K562 (cell line): ENCODE measurements around the gene CORIN. TPM values are rescaled to one million over a fixed set of nuclear protein-coding genes. Genes with fewer than 3 reads are reported as not detected.

Experiments
- ATAC-seq: fragments of 200-7000 bp; cut with Tn5 transposase; 3 replicates; pipeline ENCODE4 v1.9.1; 2020; ENCODE audit warnings: moderate library complexity
- BruUV-seq: library from RNA; stranded (reverse); fragments of 400-500 nt; replicated peaks from 2 replicates; lab custom pipeline; 2021; lab: Mats Ljungman, UMichigan
- CTCF ChIA-PET: fragments of 300-600 bp; formaldehyde crosslinking; extraction: SDS; loops from one replicate; lab custom pipeline; 2021; ENCODE audit warnings: low intra/inter-chr PET ratio; lab: Yijun Ruan, JAX
- POLR2A ChIA-PET: fragments of 300-600, 350-650 bp; sonication (Branson Sonifier 250); formaldehyde crosslinking; extraction: SDS; loops from one replicate; lab custom pipeline; 2021; ENCODE audit warnings: antibody characterized with exemption, inconsistent platforms; lab: Yijun Ruan, JAX
- DNase-seq, 4 experiments: peaks; one replicate each; pipeline versions ENCODE4 v3.0.0 to v3.0.0-alpha.2; 2011 to 2018; ENCODE audit warnings: low spot score in 3 of 4, mixed read lengths in 3 of 4; ENCODE audit errors: extremely low read depth in 1 of 4
- FAIRE-seq: peaks from 2 replicates; lab custom pipeline; 2011; peaks lifted over from hg19 to GRCh38; lab: Jason Lieb, UNC
- H2AFZ ChIP-seq: 2 replicates; pipeline ENCODE4 v1.6.0; 2011; ENCODE audit warnings: low read depth, low read length, control low read depth, inconsistent platforms
- H3K27ac ChIP-seq: fragments of 200-600 bp; 3 replicates; pipeline ENCODE4 v1.8.0; 2011; ENCODE audit warnings: low read depth, mild to moderate bottlenecking, control low read depth, inconsistent platforms, low read length, moderate library complexity, mixed read lengths; ENCODE audit errors: extremely low read depth
- H3K27me3 ChIP-seq, 2 experiments: fragments of 300-600 bp in 1 of 2; 2 replicates in 1 of 2; 3 replicates in 1 of 2; pipeline versions ENCODE4 v1.6.0 to v1.8.0; 2011; ENCODE audit warnings: inconsistent platforms in 2 of 2, low read length in 2 of 2, mild to moderate bottlenecking in 1 of 2, mixed read lengths in 1 of 2, moderate library complexity in 1 of 2; ENCODE audit not compliant: control insufficient read depth in 2 of 2, insufficient read depth in 2 of 2
- H3K36me3 ChIP-seq: fragments of 300-600 bp; 3 replicates; pipeline ENCODE4 v1.8.0; 2011; ENCODE audit warnings: mild to moderate bottlenecking, low read length, inconsistent platforms; ENCODE audit not compliant: control insufficient read depth, insufficient read depth
- H3K4me1 ChIP-seq, 2 experiments: fragments of 200-600 bp in 1 of 2; replicated peaks in 1 of 2; 2 replicates in 1 of 2; 3 replicates in 1 of 2; pipeline versions ENCODE4 v1.5.1 to v1.8.0; 2011; ENCODE audit warnings: inconsistent platforms in 2 of 2, low read length in 2 of 2, mild to moderate bottlenecking in 1 of 2, mixed read lengths in 1 of 2, moderate library complexity in 1 of 2; ENCODE audit not compliant: control insufficient read depth in 2 of 2, insufficient read depth in 2 of 2
- H3K4me2 ChIP-seq: 2 replicates; pipeline ENCODE4 v1.6.1; 2011; ENCODE audit warnings: low read length, control low read depth, inconsistent platforms, mixed read lengths; ENCODE audit not compliant: insufficient read depth
- H3K4me3 ChIP-seq: fragments of 200-600 bp; sonication (generic), shearing (Covaris generic); 2 replicates; pipeline ENCODE4 v1.5.1; 2016; ENCODE audit warnings: control low read depth, inconsistent platforms
- H3K79me2 ChIP-seq: fragments of 200-600 bp; 3 replicates; pipeline ENCODE4 v1.8.0; 2011; ENCODE audit warnings: low read length, inconsistent platforms; ENCODE audit not compliant: control insufficient read depth, insufficient read depth
- H3K9ac ChIP-seq, 2 experiments: 2 replicates each; pipeline versions ENCODE4 v1.6.0 to v1.6.1; 2011; ENCODE audit warnings: low read depth in 2 of 2, low read length in 2 of 2, control low read depth in 1 of 2, inconsistent platforms in 1 of 2, mild to moderate bottlenecking in 1 of 2, mixed read lengths in 1 of 2; ENCODE audit not compliant: insufficient read depth in 1 of 2
- H3K9me1 ChIP-seq: one replicate; pipeline ENCODE4 v1.6.0; 2011; ENCODE audit warnings: inconsistent platforms, mild to moderate bottlenecking, low read length, moderate library complexity; ENCODE audit not compliant: control insufficient read depth, insufficient read depth
- H3K9me3 ChIP-seq: replicated peaks from 2 replicates; pipeline ENCODE4 v1.5.1; 2011; ENCODE audit warnings: low read depth, low read length, inconsistent platforms; ENCODE audit not compliant: control insufficient read depth, insufficient read depth
- H4K20me1 ChIP-seq: replicated peaks from 2 replicates; pipeline ENCODE4 v1.6.1; 2011; ENCODE audit warnings: low read length, inconsistent platforms, mixed read lengths; ENCODE audit not compliant: control insufficient read depth, insufficient read depth
- FOSL1 ChIP-seq: fragments of 200-800 bp; sonication (Bioruptor generic); conservative IDR thresholded peaks from 2 replicates; pipeline ENCODE4 v1.6.1; 2016; ENCODE audit warnings: missing genetic modification characterization, missing compliant biosample characterization
- MEF2A ChIP-seq: IDR thresholded peaks from 2 replicates; pipeline ENCODE4 v1.6.1; 2011; ENCODE audit warnings: low read depth, mild to moderate bottlenecking, low read length, moderate library complexity; ENCODE audit not compliant: control insufficient read depth
- NR2C2 ChIP-seq, 2 experiments: fragments of 200-800 bp in 1 of 2; sonication (Bioruptor generic) in 1 of 2; sonication (generic) in 1 of 2; formaldehyde crosslinking in 1 of 2; IDR thresholded peaks; 2 replicates each; pipeline versions ENCODE4 v1.6.1 to v1.8.0; 2016 to 2022; ENCODE audit warnings: mild to moderate bottlenecking in 1 of 2, missing compliant biosample characterization in 1 of 2, missing genetic modification characterization in 1 of 2, missing genetic modification reagents in 1 of 2
- RFX7 ChIP-seq: fragments of 250-450 bp; sonication (Bioruptor Pico); IDR thresholded peaks from 2 replicates; pipeline ENCODE4 v1.5.1; 2021; ENCODE audit warnings: mild to moderate bottlenecking
- SOX6 ChIP-seq: fragments of 450-650 bp; IDR thresholded peaks from 2 replicates; pipeline ENCODE4 v1.6.1; 2014; ENCODE audit warnings: mild to moderate bottlenecking
- TCF7 ChIP-seq: sonication (generic); IDR thresholded peaks from 2 replicates; pipeline ENCODE4 v1.6.1; 2016; ENCODE audit warnings: antibody characterized with exemption, borderline replicate concordance
- TEAD2 ChIP-seq: fragments of 450-650 bp; IDR thresholded peaks from 2 replicates; pipeline ENCODE4 v1.6.1; 2016; ENCODE audit warnings: missing genetic modification characterization, control low read depth, missing compliant biosample characterization
- in situ Hi-C: fragments of 300-500 bp; cut with MboI; formaldehyde crosslinking; loops from 4 replicates; pipeline ENCODE4 v1.15.0; 2018; ENCODE audit warnings: inconsistent platforms, mixed read lengths
- intact Hi-C: fragments of 100-400 bp; cut with micrococcal nuclease; formaldehyde crosslinking; loops from 2 replicates; pipeline ENCODE4 v1.14.2; 2022
- polyA plus RNA-seq, 8 experiments: library from polyadenylated mRNA; depleted of rRNA in 4 of 8; stranded (reverse) in 5 of 8; unstranded in 3 of 8; fragments of >200 nt; fragmentation: Nextera tagmentation in 2 of 8; fragmentation: Illumina TruSeq in 1 of 8; extraction: Ambion mirVana in 2 of 8; extraction: Trizol in 1 of 8; gene quantifications; 2 replicates each; pipeline versions ENCODE4 v1.2.1 to v1.2.3, GENCODE V29; 2011 to 2014; ENCODE audit warnings: inconsistent platforms in 1 of 8, missing spikeins in 1 of 8
- total RNA-seq, 7 experiments: library from RNA; depleted of rRNA in 6 of 7; stranded (reverse); fragments of >200 nt in 6 of 7; fragmentation: Illumina TruSeq in 2 of 7; extraction: Trizol in 2 of 7; gene quantifications; 2 replicates each; pipeline versions ENCODE4 v1.2.1 to v1.2.3, GENCODE V29; 2011 to 2021; ENCODE audit warnings: low replicate concordance in 1 of 7
- TF ChIP-seq, protein P1 (sequence below), 2 experiments: IDR thresholded peaks; 2 replicates each; pipeline ENCODE4 v1.6.1; 2012; ENCODE audit warnings: improper control_type of control experiment in 2 of 2, low read depth in 2 of 2, low read length in 2 of 2, borderline replicate concordance in 1 of 2

CORIN gene
- total and polyA plus RNA-seq, 9 of the 15 experiments (the other 6 are each of a cell fraction or from before 2014, with no cell fraction given) = 0.04 to 0.31 (median 0.08) TPM; not detected in 4

- TF ChIP-seq TEAD2 (tag) (no peak), SOX6 (no peak), MEF2A (no peak), FOSL1 (tag) (no peak), NR2C2 (CRISPR knock-in tag; IDR thresholded peaks at IDR 0.05) (no peak), NR2C2 (tag; IDR thresholded peaks at IDR 0.05) (no peak)
- TF ChIP-seq, protein P1, sequence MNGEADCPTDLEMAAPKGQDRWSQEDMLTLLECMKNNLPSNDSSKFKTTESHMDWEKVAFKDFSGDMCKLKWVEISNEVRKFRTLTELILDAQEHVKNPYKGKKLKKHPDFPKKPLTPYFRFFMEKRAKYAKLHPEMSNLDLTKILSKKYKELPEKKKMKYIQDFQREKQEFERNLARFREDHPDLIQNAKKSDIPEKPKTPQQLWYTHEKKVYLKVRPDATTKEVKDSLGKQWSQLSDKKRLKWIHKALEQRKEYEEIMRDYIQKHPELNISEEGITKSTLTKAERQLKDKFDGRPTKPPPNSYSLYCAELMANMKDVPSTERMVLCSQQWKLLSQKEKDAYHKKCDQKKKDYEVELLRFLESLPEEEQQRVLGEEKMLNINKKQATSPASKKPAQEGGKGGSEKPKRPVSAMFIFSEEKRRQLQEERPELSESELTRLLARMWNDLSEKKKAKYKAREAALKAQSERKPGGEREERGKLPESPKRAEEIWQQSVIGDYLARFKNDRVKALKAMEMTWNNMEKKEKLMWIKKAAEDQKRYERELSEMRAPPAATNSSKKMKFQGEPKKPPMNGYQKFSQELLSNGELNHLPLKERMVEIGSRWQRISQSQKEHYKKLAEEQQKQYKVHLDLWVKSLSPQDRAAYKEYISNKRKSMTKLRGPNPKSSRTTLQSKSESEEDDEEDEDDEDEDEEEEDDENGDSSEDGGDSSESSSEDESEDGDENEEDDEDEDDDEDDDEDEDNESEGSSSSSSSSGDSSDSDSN (IDR thresholded peaks at IDR 0.05; ENCODE audit: borderline replicate concordance in 1 of 2, low read depth in 2 of 2, low read length in 2 of 2) = no peak
- TF ChIP-seq, all 486 proteins: peak for 0
Observed at GRCh38 chr4:47703008-47703407, 134.9 kb downstream of the CORIN start (continued).

- H3K4me2 ChIP-seq = no peak overlapping the region
- POLR2A ChIA-PET = interaction anchor here (0.9 to 1.5 kb wide), 2 partner anchors 8 to 11 kb away, joined by 3 to 8 read pairs; no protein-coding TSS in a partner anchor
- H3K9ac ChIP-seq = no peak overlapping the region
- in situ Hi-C loops (loop anchor here (10.0 kb wide), 1 partner anchor 224 kb away; no protein-coding TSS in a partner anchor), intact Hi-C loops (no loop called here)
- H3K4me1 ChIP-seq = no peaks in the 10 kb centered on the region
- no peaks in the 10 kb centered on the region for H3K36me3 ChIP-seq
- no TSS peak for BruUV-seq
- H4K20me1 ChIP-seq = no peaks in the 10 kb centered on the region
- CTCF ChIA-PET = no interaction called here
- H3K9me3 ChIP-seq = no peaks in the 10 kb centered on the region
- H3K27ac ChIP-seq = no peak overlapping the region
- peaks cover 0 to 3% of the 10 kb centered on the region in 2 experiments; a peak in 1 of 5 replicates for H3K27me3 ChIP-seq
- no peak for FAIRE-seq
- no peak for ATAC-seq
- H3K79me2 ChIP-seq = no peaks in the 10 kb centered on the region
- TF ChIP-seq RFX7 (CRISPR knock-in tag) (no peak), TCF7 (no peak)
- TF ChIP-seq, all 486 proteins: peak for 0
- Histone ChIP-seq H3K4me3 (no peak overlapping the region), H3K9me1 (no peaks in the 10 kb centered on the region), H2AFZ (no peak overlapping the region)
- DNase-seq = no peak
Observed at GRCh38 chr4:47701286-47701685, 136.6 kb downstream of the CORIN start.
